Heart left ventricle (tissue), 16 donors: Measurements from ENCODE around the gene DHX29. TPM values are rescaled to one million over a fixed set of nuclear protein-coding genes. Genes with fewer than 3 reads are reported as not detected.

Source experiments
- ATAC-seq, 4 donors: fragments of 200-7000 bp; cut with Tn5 transposase; one replicate each; pipeline ENCODE4 v1.9.1; 2020 to 2022; ENCODE audit warnings: moderate library complexity in 4 of 4, mild to moderate bottlenecking in 3 of 4, moderate number of reproducible peaks in 1 of 4
- DNase-seq, 5 donors: peaks; one replicate each; pipeline ENCODE4 v3.0.0-alpha.2; 2020
- H3K27ac ChIP-seq, 12 donors: fragments of 200-600 bp; sonication (generic) in 4 of 12; one replicate each; pipeline versions ENCODE4 v1.5.0 to v1.8.0; 2016 to 2022; ENCODE audit warnings: mild to moderate bottlenecking in 2 of 12
- H3K27me3 ChIP-seq, 9 donors: fragments of 200-600 bp; sonication (generic) in 2 of 9; one replicate each; pipeline versions ENCODE4 v1.5.1 to v1.8.0; 2016 to 2022; ENCODE audit warnings: mild to moderate bottlenecking in 3 of 9
- H3K36me3 ChIP-seq, 9 donors: fragments of 200-600 bp; sonication (generic) in 2 of 9; one replicate each; pipeline versions ENCODE4 v1.5.0 to v1.8.0; 2018 to 2022; ENCODE audit warnings: mild to moderate bottlenecking in 2 of 9
- H3K4me1 ChIP-seq, 12 donors: fragments of 200-600 bp; sonication (generic) in 4 of 12; one replicate each; pipeline versions ENCODE4 v1.5.0 to v1.8.0; 2016 to 2022; ENCODE audit warnings: mild to moderate bottlenecking in 3 of 12
- H3K4me3 ChIP-seq, 12 donors: fragments of 200-600 bp; sonication (generic) in 4 of 12; one replicate each; pipeline versions ENCODE4 v1.5.0 to v1.8.0; 2017 to 2022; ENCODE audit warnings: mild to moderate bottlenecking in 9 of 12, moderate library complexity in 4 of 12
- H3K9me3 ChIP-seq, 12 donors: fragments of 200-600 bp; sonication (generic) in 4 of 12; one replicate each; pipeline versions ENCODE4 v1.5.0 to v1.8.0; 2016 to 2022; ENCODE audit warnings: mild to moderate bottlenecking in 1 of 12
- POLR2A ChIP-seq, 2 donors: fragments of 450-650 bp; IDR thresholded peaks; one replicate each; pipeline ENCODE4 v1.6.1; 2017; ENCODE audit warnings: antibody characterized with exemption in 2 of 2, mild to moderate bottlenecking in 2 of 2, moderate library complexity in 2 of 2
- WGBS, 4 donors: extraction: QIAGEN DNeasy Blood & Tissue Kit in 2 of 4; methylation state at CpG; one replicate each; pipeline versions ENCODE4 v1.1.5 to v1.1.7; 2013 to 2018; 5-methylcytosine and 5-hydroxymethylcytosine counted together
- intact Hi-C, 10 donors: fragments of 100-400 bp; cut with DNase I; formaldehyde crosslinking; loops; one replicate each; pipeline versions ENCODE4 v1.11.1 to v1.14.2; 2022
- polyA plus RNA-seq, 2 donors: library from polyadenylated mRNA; stranded (reverse); fragments of 200-250 nt; gene quantifications; one replicate each; pipeline ENCODE4 v1.2.3, GENCODE V29; 2013
- total RNA-seq, 9 donors: library from RNA; depleted of rRNA in 2 of 9; stranded (reverse); fragments of >200 nt in 2 of 9; fragmentation: NEBNext Ultra II Directional in 3 of 9; extraction: Animal tissue kit (Norgen Biotek cat#: 25700) in 3 of 9; gene quantifications; one replicate each; pipeline versions ENCODE4 v1.1.0 to v1.2.4, GENCODE V29; 2016 to 2023
- TF ChIP-seq, protein P1 (sequence below), 12 donors: fragments of 200-600 bp; sonication (generic) in 4 of 12; IDR thresholded peaks; one replicate each; pipeline versions ENCODE4 v1.5.0 to v1.8.0; 2018 to 2022; ENCODE audit warnings: antibody characterized with exemption in 12 of 12, mild to moderate bottlenecking in 5 of 12
- donor health status: ischemic (EF 13 %, LVEDD 7.1; RV severe dilation, severe dysfunction).
- donor health status: healthy with polysubstance abuse.
- donor health status: DM: no; HTN: yes; CAD: no.
- donor health status: DM: no; HTN: no; CAD: no.
- donor health status: ischemic (EF 25% LVEDD 6.9; RV normal size, moderate dysfunction).
- donor health status: ischemic (EF 25% LVEDD 5.7; RV mildly dilated, moderate dysfunction).
- donor health status: healthy.
- donor health status: DM: yes; HTN: yes; CAD: no.
- donor health status: ischemic (EF 35%, LVEDD 5.7; RV mildly dilated, moderate dysfunction).
- donor health status: nonischemic (EF 11% LVEDD 7.7; RV severe dilation, severe dysfunction).
- donor health status: DM: yes; HTN: yes; CAD: no.
- donor health status: PGD.
- donor health status: ischemic (EF 29% LVEDD 5.4; RV normal size, mild dysfunction).
- donor health status: nonischemic (EF 23%, LVEDD 6.1; RV moderate dilation, normal function).

The DHX29 gene
- total and polyA plus RNA-seq, 11 donors = 5.1 to 26.8 (median 22.1) TPM

DNA sequence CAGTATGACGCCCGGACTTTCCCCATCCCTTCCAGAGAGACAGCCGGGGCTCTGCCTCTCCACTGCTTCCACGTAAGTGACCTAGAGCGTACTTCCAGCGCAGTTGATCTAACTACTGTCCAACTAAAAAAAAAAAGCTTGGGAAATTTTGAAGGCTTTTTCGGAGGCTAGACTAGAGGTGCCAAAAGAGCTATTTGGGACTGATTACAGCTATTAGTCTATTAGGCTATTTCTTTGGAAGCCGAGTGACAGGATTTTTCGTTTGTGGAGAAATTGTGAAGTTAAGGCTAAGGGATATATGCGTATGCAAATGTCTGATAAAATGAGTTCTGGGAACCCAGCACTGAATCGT lies 75.6 kb downstream of the DHX29 start:
- intact Hi-C loops = loop anchor here in 7 of 10 donors (5.0 to 10.0 kb wide), 3 partner anchors 55 to 60 kb away; partner anchors contain the start of gene CDC20B (in 3 of the 7)
- DNase-seq (no peak), ATAC-seq (no peak)
- Histone ChIP-seq H3K27ac (no peak overlapping the region), H3K4me3 (peak overlapping the region; percentile 17 to 67 (median 56)), H3K4me1 (peaks cover 6 to 55% (median 42%) of the 10 kb centered on the region in 12 donors), H3K27me3 (peaks cover 53 to 100% (median 87%) of the 10 kb centered on the region in 9 donors), H3K9me3 (no peaks in the 10 kb centered on the region), H3K36me3 (no peaks in the 10 kb centered on the region)
- WGBS, 4 donors = 3 to 7% (median 3%) methylated on average over 11 of the region's 11 CpGs
- TF ChIP-seq POLR2A (IDR thresholded peaks at IDR 0.05) = no peak
- TF ChIP-seq, protein P1, sequence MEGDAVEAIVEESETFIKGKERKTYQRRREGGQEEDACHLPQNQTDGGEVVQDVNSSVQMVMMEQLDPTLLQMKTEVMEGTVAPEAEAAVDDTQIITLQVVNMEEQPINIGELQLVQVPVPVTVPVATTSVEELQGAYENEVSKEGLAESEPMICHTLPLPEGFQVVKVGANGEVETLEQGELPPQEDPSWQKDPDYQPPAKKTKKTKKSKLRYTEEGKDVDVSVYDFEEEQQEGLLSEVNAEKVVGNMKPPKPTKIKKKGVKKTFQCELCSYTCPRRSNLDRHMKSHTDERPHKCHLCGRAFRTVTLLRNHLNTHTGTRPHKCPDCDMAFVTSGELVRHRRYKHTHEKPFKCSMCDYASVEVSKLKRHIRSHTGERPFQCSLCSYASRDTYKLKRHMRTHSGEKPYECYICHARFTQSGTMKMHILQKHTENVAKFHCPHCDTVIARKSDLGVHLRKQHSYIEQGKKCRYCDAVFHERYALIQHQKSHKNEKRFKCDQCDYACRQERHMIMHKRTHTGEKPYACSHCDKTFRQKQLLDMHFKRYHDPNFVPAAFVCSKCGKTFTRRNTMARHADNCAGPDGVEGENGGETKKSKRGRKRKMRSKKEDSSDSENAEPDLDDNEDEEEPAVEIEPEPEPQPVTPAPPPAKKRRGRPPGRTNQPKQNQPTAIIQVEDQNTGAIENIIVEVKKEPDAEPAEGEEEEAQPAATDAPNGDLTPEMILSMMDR (IDR thresholded peaks at IDR 0.05) = no peak

DNA sequence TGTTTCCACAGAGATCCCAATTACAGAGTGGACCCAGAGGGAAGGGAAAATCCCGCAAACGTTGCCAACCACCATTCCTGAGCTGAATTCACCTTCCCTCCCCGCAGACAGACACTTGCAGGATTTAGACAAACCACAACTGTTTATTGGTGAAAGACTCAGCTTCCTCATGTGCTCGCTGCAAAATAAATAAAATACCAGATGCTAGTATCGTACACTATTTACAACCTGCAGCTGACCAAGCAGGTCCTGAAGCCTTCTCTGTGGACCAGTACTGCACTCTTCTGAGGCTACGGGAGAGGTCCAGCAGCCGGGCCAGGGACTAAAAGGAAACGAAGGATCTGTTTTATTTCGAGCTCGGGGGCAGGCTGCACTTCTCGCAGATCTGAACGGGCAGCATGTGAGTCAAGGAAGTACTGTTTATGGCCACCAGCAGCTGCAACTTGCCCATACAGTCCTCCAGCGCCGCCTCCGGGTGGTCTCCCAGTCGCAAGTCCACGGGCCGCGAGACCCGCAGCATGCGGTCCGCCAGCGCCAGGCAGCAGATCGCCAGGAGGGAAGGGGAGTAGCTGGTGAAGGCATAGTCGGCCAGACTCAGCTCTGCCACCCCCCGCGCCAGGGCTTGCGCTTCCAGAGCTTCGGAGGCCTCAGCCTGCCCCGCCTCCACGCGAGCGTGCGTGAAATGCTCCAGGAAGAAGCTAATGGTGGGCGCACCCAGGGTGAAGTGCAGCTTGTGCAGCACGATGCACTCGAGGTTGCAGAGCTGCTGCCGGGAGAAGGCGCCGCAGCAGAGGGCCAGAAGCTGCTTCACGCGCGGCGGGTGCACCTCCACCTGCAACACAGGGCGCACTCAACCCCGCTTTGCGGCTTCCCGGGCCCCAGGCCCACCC lies 76.2 kb downstream of the DHX29 start:
- TF ChIP-seq POLR2A (IDR thresholded peaks at IDR 0.05) = no peak
- TF ChIP-seq, protein P1 (IDR thresholded peaks at IDR 0.05) = no peak
- no peaks in the 10 kb centered on the region for H3K9me3 ChIP-seq
- no peak for ATAC-seq
- H3K4me1 ChIP-seq = peaks cover 6 to 61% (median 46%) of the 10 kb centered on the region in 12 donors
- H3K4me3 ChIP-seq = peak overlapping the region; percentile 1 to 67 (median 43)
- peaks cover 59 to 100% (median 93%) of the 10 kb centered on the region in 9 donors for H3K27me3 ChIP-seq
- intact Hi-C loops = loop anchor here in 7 of 10 donors (5.0 to 10.0 kb wide), 3 partner anchors 54 to 59 kb away; partner anchors contain the start of gene CDC20B (in 3 of the 7)
- no peak for DNase-seq
- 3 to 4% (median 3%) methylated on average over 31 to 48 of the region's 48 CpGs for WGBS, 4 donors
- H3K36me3 ChIP-seq = no peaks in the 10 kb centered on the region
- no peak overlapping the region for H3K27ac ChIP-seq

DNA sequence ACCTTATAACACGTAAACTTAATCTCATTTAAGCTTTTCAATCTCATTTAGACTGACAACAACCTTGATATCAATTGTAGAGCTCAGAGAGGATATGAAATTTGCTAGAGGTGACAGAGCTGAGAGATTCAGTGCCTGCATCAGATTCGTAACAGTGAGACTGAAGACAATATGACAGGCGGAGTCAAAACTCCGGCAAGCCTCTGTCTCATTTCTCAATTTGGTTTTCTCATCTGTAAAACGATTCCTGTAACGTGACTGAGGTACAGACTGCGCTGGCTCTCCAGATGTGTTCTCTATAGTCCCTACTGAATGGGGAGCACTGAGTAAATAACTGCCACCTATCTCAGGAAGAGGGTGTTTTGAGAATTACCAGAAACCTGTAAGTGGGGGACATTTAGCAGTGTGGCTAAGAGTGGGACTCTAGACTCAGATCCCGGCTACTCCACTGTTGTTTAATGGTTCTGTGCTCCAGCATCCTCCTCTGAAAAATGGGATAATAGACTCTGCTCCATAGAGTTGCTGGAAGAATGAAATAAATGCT lies 77.3 kb downstream of the DHX29 start:
- Histone ChIP-seq H3K27ac (no peak overlapping the region), H3K36me3 (no peaks in the 10 kb centered on the region), H3K4me1 (peaks cover 6 to 61% (median 46%) of the 10 kb centered on the region in 12 donors), H3K4me3 (no peak overlapping the region), H3K9me3 (no peaks in the 10 kb centered on the region), H3K27me3 (peaks cover 62 to 100% (median 99%) of the 10 kb centered on the region in 9 donors)
- TF ChIP-seq, protein P1 (IDR thresholded peaks at IDR 0.05) = no peak
- no peak for ATAC-seq
- WGBS, 4 donors = 27 to 31% (median 30%) methylated on average over 8 of the region's 8 CpGs
- intact Hi-C loops = loop anchor here in 7 of 10 donors (5.0 to 10.0 kb wide), 3 partner anchors 53 to 58 kb away; partner anchors contain the start of gene CDC20B (in 3 of the 7)
- DNase-seq = no peak
